BLaER1 treated with 17β-estradiol and CSF1 and Interleukin-3, amounts not matched to agents 10 nM and 100 nM (cell line): ENCODE data around the gene DOCK8.

Experiments
- H3K27ac ChIP-seq, 11 experiments: shearing (Covaris generic); formaldehyde crosslinking; 2 replicates each; pipeline ENCODE4 v1.8.1; 2022
- H3K27me3 ChIP-seq, 11 experiments: shearing (Covaris generic); formaldehyde crosslinking; 2 replicates each; pipeline ENCODE4 v1.8.1; 2022
- H3K36me3 ChIP-seq, 11 experiments: shearing (Covaris generic); formaldehyde crosslinking; 2 replicates each; pipeline ENCODE4 v1.8.1; 2022
- H3K4me1 ChIP-seq, 10 experiments: shearing (Covaris generic); formaldehyde crosslinking; 2 replicates each; pipeline ENCODE4 v1.8.1; 2022
- H3K4me2 ChIP-seq, 11 experiments: shearing (Covaris generic); formaldehyde crosslinking; 2 replicates each; pipeline ENCODE4 v1.8.1; 2022
- H3K4me3 ChIP-seq, 10 experiments: shearing (Covaris generic); formaldehyde crosslinking; 2 replicates each; pipeline ENCODE4 v1.8.1; 2022
- H3K9ac ChIP-seq, 11 experiments: shearing (Covaris generic); formaldehyde crosslinking; 2 replicates each; pipeline ENCODE4 v1.8.1; 2022
- H3K9me3 ChIP-seq, 11 experiments: shearing (Covaris generic); formaldehyde crosslinking; replicated peaks in 1 of 11; 2 replicates each; pipeline ENCODE4 v1.8.1; 2022
- H4K20me1 ChIP-seq, 11 experiments: shearing (Covaris generic); formaldehyde crosslinking; 2 replicates each; pipeline ENCODE4 v1.8.1; 2022
- Cebpa-rat ChIP-seq, 11 experiments: shearing (Covaris generic); IDR thresholded peaks; 2 replicates each; pipeline ENCODE4 v1.8.1; 2022

DOCK8 gene

DNA sequence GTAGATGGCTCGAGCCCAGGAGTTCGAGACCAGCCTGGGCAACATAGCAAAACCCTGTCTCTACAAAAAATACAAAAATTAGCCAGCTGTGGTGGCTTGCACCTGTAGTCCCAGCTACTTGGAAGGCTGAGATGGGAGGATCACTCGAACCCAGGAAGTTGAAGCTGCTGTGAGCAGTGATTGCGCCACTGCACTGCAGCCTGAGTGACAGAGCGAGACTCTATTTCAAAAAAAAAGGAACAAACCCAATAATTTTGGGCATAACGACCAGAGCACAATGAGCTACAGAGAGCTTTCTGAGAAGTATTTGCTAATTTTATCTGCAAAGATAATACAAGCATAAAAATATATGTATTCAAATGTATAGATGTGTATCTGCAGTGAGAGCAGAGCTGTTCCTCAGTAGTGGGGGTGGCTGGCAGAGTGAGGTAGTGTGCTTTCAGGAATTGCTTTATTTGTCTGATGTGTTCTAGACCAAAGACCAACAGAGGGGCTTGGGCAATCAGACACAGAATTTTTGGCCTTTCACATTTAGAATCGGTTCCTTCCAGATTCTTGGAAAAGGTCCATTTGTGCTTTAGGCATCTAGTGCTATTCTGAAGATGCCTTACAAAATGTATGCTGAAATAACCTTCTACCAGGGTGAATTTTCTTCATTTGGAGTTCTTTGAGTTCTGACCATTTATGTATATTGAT lies 5.2 kb downstream of the DOCK8 start:
- H3K27me3 ChIP-seq = peaks cover 0 to 20% (median 15%) of the 10 kb centered on the region in 11 experiments; a peak in 16 of 22 replicates
- H3K9ac ChIP-seq = peak overlapping the region in 2 of 11 experiments; percentile 8 to 34; a peak in 2 of 22 replicates
- H4K20me1 ChIP-seq = peaks cover 0 to 10% (median 0%) of the 10 kb centered on the region in 11 experiments; a peak in 2 of 22 replicates
- TF ChIP-seq Cebpa-rat (IDR thresholded peaks at IDR 0.05) = peak in 6 of 11 experiments; percentile 7 to 63 (median 24); a peak in 5 of 22 replicates
- H3K36me3 ChIP-seq = peaks cover 0 to 6% (median 0%) of the 10 kb centered on the region in 11 experiments; a peak in 1 of 22 replicates
- peak overlapping the region in 9 of 11 experiments; percentile 8 to 97 (median 83); a peak in 15 of 22 replicates for H3K4me2 ChIP-seq
- H3K27ac ChIP-seq = peak overlapping the region in 4 of 11 experiments; percentile 9 to 52 (median 17); a peak in 6 of 22 replicates
- peak overlapping the region in 2 of 10 experiments; percentile 9 to 54; a peak in 4 of 20 replicates for H3K4me3 ChIP-seq
- H3K4me1 ChIP-seq = peaks cover 18 to 94% (median 73%) of the 10 kb centered on the region in 10 experiments
- no peaks in the 10 kb centered on the region for H3K9me3 ChIP-seq

DNA sequence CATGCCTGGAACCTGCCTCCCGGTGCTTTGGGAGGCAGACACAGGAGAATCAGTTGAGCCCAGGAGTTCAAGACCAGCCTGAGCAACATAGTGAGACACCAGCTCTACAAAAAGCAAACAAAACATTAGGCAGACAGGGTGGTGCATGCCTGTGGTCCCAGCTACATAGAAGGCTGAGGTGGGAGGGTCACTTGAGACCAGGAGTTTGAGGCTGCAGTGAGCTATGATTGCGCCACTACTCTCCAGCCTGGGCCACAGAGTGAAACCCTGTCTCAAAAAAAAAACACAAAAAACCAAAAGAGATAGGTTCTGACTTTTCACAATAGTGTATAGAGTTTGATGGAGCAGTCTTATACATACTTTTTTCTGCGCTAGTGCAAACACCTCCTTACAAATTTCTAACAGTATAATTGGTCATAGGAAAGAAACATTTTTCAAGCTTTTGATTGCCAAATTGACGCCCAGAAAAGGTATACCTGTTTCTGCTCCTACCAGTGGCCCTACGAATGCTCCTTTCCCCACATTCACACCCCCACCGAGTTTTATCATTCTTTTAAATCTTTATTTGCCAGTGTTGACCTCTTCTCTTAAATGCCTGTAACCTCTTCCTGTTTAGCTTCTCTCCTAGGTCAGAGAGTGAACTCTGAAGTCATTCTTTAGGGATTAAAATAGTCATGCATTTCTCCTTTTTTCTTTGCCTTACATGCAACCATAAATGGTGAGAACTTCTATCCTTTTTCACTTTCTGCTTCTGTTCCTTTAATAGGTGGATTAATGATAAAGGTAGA lies 7.5 kb downstream of the DOCK8 start:
- no peaks in the 10 kb centered on the region for H3K27me3 ChIP-seq
- H3K27ac ChIP-seq = peak overlapping the region in 6 of 11 experiments; percentile 31 to 61 (median 46); a peak in 9 of 22 replicates

DNA sequence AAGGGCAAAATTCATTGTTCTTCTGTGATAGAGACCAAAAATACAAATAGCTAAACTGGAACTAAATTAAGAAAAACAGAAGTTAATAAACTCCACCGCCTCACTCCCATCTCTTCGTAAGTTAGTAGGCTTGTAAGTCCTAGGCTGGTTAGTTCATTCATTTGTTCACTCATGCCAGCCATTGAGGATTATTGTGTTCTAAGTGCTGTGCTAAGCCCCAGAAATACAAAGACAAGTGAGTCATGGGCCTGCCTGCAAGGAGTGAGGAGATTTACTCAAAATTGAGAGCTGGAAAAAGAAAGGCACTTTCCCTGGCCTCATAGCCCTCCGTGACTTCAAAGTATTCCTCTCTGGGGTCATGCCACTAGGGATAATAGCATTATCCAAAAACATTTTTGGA lies 8.5 kb downstream of the DOCK8 start:
- H3K4me3 ChIP-seq = peak overlapping the region in 3 of 10 experiments; percentile 10 to 15 (median 13); a peak in 2 of 20 replicates
- peaks cover 0 to 1% (median 0%) of the 10 kb centered on the region in 11 experiments; a peak in 1 of 22 replicates for H3K9me3 ChIP-seq
- no peak for TF ChIP-seq Cebpa-rat (IDR thresholded peaks at IDR 0.05)
- peak overlapping the region in 10 of 11 experiments; percentile 9 to 97 (median 77); a peak in 17 of 22 replicates for H3K4me2 ChIP-seq
- peak overlapping the region in 3 of 11 experiments; percentile 20 to 47 (median 26); a peak in 3 of 22 replicates for H3K9ac ChIP-seq
- H3K4me1 ChIP-seq = peaks cover 10 to 94% (median 64%) of the 10 kb centered on the region in 10 experiments; a peak in 18 of 20 replicates
- H4K20me1 ChIP-seq = peaks cover 0 to 24% (median 0%) of the 10 kb centered on the region in 11 experiments; a peak in 3 of 22 replicates
- no peaks in the 10 kb centered on the region for H3K27me3 ChIP-seq
- H3K27ac ChIP-seq = peak overlapping the region in 3 of 11 experiments; percentile 37 to 54 (median 37); a peak in 8 of 22 replicates
- peaks cover 0 to 28% (median 0%) of the 10 kb centered on the region in 11 experiments; a peak in 3 of 22 replicates for H3K36me3 ChIP-seq

More for the DNA sequence above, 7.5 kb downstream of the DOCK8 start:
- H4K20me1 ChIP-seq = peaks cover 0 to 19% (median 0%) of the 10 kb centered on the region in 11 experiments; a peak in 2 of 22 replicates
- H3K9ac ChIP-seq = peak overlapping the region in 4 of 11 experiments; percentile 20 to 47 (median 36); a peak in 4 of 22 replicates
- no peaks in the 10 kb centered on the region for H3K9me3 ChIP-seq
- peak overlapping the region in 5 of 10 experiments; percentile 4 to 33 (median 15); a peak in 5 of 20 replicates for H3K4me3 ChIP-seq
- peaks cover 0 to 25% (median 0%) of the 10 kb centered on the region in 11 experiments; a peak in 2 of 22 replicates for H3K36me3 ChIP-seq
- TF ChIP-seq Cebpa-rat (IDR thresholded peaks at IDR 0.05) = peak in 2 of 11 experiments; percentile 18 to 41; a peak in 2 of 22 replicates
- peak overlapping the region; percentile 9 to 97 (median 69); a peak in 21 of 22 replicates for H3K4me2 ChIP-seq
- H3K4me1 ChIP-seq = peaks cover 10 to 94% (median 62%) of the 10 kb centered on the region in 10 experiments; a peak in 18 of 20 replicates

DNA sequence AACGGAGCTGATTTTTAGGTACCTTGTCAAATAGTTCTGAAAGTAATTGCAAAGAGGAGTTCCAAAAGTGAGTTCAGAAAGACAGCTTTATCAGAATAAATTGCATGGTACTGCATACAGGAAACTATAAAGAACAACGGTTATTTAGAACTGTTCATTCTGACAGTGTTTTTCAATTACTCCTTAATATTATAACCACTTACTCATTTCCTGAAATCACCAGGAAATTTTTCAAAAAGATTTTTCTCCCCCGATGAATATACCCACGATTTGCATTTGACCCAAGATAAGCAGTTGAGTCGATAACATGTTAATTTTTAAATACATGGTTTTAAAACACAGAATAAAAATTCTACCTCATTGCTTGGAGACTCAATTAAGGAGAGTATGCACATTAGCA lies 9.4 kb downstream of the DOCK8 start:
- Histone ChIP-seq H3K27me3 (no peaks in the 10 kb centered on the region), H3K36me3 (peaks cover 0 to 33% (median 0%) of the 10 kb centered on the region in 11 experiments; a peak in 6 of 22 replicates), H3K9ac (no peak overlapping the region), H4K20me1 (peaks cover 0 to 24% (median 0%) of the 10 kb centered on the region in 11 experiments; a peak in 3 of 22 replicates), H3K4me2 (peak overlapping the region; percentile 27 to 97 (median 60); a peak in 19 of 22 replicates), H3K27ac (no peak overlapping the region), H3K9me3 (peaks cover 0 to 10% (median 0%) of the 10 kb centered on the region in 11 experiments; a peak in 10 of 22 replicates), H3K4me3 (0 out of 20 replicates have a peak overlapping the region, but pooled peaks of 1 of the 10 experiments have one; percentile 0), H3K4me1 (peaks cover 10 to 90% (median 61%) of the 10 kb centered on the region in 10 experiments; a peak in 18 of 20 replicates)
- TF ChIP-seq Cebpa-rat (IDR thresholded peaks at IDR 0.05) = no peak

DNA sequence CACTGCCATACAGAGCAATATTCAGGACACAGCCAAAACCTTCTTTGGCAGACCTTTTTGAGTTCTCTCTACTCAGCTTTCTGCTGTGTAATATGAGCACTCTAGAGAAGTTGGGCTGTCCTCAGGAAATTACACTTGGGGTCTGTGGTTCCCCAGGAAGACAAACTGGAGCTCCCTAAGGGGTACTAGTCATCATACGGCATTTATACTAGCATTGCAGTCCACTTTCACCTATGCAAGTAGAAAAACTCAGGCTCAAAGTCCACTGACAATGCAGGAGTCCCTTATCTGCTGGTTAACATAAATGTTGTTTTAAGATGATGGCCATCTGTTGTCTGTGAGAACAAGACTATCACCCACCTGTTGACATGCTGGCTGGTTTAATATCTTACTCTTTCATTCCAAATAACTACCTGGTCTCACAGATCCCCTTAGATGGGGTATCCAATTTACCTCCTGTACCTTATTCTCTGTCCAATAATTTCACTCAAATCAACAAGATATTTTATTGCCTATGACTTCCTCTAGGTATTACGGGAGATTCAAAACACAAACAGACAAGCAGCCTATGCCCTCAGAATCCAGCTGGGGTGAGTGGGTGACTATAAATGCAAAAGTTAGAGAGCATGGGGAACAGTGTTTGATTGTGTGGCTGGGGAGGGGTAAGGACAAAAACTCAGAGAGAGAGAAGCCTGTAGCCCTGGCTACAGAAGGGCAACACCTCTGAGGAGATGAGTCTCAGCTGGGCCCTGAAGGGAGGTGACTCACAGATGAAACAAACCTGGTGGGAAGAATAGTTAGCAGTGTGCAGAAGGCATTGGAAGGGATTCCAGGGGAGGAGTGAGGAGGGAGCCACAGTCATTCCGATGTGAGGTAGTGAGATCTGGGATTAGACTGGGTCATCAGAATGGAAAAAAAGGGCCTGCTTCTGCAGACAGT lies 10.2 kb downstream of the DOCK8 start:
- Histone ChIP-seq H3K9ac (no peak overlapping the region), H3K27ac (no peak overlapping the region), H3K36me3 (peaks cover 0 to 39% (median 0%) of the 10 kb centered on the region in 11 experiments; a peak in 6 of 22 replicates), H3K4me1 (peaks cover 10 to 82% (median 53%) of the 10 kb centered on the region in 10 experiments; a peak in 18 of 20 replicates), H3K27me3 (no peaks in the 10 kb centered on the region), H3K4me2 (peak overlapping the region; percentile 27 to 97 (median 60); a peak in 20 of 22 replicates), H3K4me3 (0 out of 20 replicates have a peak overlapping the region, but pooled peaks of 1 of the 10 experiments have one; percentile 0), H3K9me3 (peaks cover 0 to 16% (median 0%) of the 10 kb centered on the region in 11 experiments; a peak in 10 of 22 replicates), H4K20me1 (peaks cover 0 to 24% (median 0%) of the 10 kb centered on the region in 11 experiments; a peak in 3 of 22 replicates)
- TF ChIP-seq Cebpa-rat (IDR thresholded peaks at IDR 0.05) = no peak

DNA sequence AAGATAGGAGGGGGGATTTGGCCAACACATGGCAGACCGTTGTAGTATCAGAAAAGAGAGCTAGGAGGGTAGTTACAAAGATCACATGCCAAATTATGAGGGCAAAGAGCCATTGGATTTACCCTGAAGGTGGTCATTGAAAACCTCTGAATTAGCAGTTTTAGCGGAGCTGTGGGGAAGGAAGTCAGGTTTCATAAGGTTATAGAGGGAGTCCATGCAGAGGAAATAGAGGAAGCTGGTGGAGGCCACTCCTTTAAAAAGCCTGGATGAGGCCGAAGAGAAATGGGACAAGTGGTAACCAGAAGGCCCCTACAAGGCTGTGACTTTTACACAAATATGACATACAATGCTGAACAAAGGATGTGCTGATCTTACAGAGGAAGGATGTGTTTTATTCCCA lies 13.2 kb downstream of the DOCK8 start:
- H3K27me3 ChIP-seq = no peaks in the 10 kb centered on the region
- no peak overlapping the region for H3K9ac ChIP-seq
- peaks cover 0 to 16% (median 0%) of the 10 kb centered on the region in 11 experiments; a peak in 10 of 22 replicates for H3K9me3 ChIP-seq
- peaks cover 0 to 18% (median 0%) of the 10 kb centered on the region in 11 experiments; a peak in 3 of 22 replicates for H4K20me1 ChIP-seq
- peaks cover 0 to 35% (median 0%) of the 10 kb centered on the region in 11 experiments; a peak in 6 of 22 replicates for H3K36me3 ChIP-seq
- peaks cover 7 to 52% (median 25%) of the 10 kb centered on the region in 10 experiments; a peak in 18 of 20 replicates for H3K4me1 ChIP-seq
- H3K4me2 ChIP-seq = peak overlapping the region in 6 of 11 experiments; percentile 13 to 70 (median 59); a peak in 11 of 22 replicates
- no peak overlapping the region for H3K4me3 ChIP-seq
- no peak for TF ChIP-seq Cebpa-rat (IDR thresholded peaks at IDR 0.05)
- H3K27ac ChIP-seq = no peak overlapping the region
